Measurements from ENCODE around the gene VAV3. TPM values are rescaled to one million over a fixed set of nuclear protein-coding genes. Genes with fewer than 3 reads are reported as not detected.

VAV3 gene
- total RNA-seq, 1 experiment from 2014 or later: 38.2 TPM

DNA sequence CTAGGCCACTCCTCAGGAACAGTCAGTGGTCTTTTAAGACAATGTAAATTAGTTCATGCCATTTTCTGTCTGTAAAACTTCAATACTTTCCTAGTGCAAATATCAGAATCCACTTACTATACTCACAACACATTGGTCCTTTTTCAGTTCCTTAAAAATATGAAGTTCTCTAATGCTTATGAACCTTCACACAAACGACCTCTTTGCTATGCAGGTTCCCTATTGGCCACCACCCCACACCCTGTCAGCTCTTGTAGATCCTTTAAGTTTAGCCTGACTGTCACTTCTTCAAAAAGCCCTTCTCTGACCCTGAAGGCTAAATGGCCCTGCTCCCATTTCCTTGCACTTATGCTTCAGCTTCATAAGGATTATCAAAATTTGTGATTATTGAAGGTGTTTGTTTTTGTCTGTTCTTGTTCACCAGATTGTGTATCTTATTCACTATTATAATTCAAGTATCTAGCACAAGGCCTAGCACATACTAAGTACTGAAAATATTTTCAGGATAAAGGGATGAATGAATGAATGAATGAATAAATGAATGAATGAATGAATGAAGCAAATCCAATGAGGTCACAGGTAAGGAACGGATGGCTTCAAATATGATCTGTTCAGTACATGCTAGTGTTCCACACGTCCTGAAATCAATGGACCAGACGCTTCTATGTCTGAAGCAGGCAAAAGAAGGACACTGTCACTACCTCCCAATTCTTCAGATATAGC lies 373.9 kb downstream of the VAV3 start:
- peaks cover 26% of the 10 kb centered on the region for H3K4me1 Mint-ChIP-seq (ENCODE audit: low read depth, unreplicated experiment)
- H3K9me3 Mint-ChIP-seq (ENCODE audit: low read depth, unreplicated experiment): no peaks in the 10 kb centered on the region
- no peaks in the 10 kb centered on the region for H3K27me3 Mint-ChIP-seq (ENCODE audit: unreplicated experiment)
- intact Hi-C loops (cut with micrococcal nuclease; ENCODE audit: unreplicated experiment): loop anchor here (5.0 kb wide), 2 partner anchors 76 to 96 kb away; no protein-coding TSS in a partner anchor
- no TSS peak for BruUV-seq (replicated peaks)
- CTCF ChIA-PET: no interaction called here
- no peak overlapping the region for H3K27ac Mint-ChIP-seq (ENCODE audit: unreplicated experiment)
- TF ChIP-seq, protein P1, sequence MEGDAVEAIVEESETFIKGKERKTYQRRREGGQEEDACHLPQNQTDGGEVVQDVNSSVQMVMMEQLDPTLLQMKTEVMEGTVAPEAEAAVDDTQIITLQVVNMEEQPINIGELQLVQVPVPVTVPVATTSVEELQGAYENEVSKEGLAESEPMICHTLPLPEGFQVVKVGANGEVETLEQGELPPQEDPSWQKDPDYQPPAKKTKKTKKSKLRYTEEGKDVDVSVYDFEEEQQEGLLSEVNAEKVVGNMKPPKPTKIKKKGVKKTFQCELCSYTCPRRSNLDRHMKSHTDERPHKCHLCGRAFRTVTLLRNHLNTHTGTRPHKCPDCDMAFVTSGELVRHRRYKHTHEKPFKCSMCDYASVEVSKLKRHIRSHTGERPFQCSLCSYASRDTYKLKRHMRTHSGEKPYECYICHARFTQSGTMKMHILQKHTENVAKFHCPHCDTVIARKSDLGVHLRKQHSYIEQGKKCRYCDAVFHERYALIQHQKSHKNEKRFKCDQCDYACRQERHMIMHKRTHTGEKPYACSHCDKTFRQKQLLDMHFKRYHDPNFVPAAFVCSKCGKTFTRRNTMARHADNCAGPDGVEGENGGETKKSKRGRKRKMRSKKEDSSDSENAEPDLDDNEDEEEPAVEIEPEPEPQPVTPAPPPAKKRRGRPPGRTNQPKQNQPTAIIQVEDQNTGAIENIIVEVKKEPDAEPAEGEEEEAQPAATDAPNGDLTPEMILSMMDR (IDR thresholded peaks at IDR 0.05; ENCODE audit: unreplicated experiment): no peak
- H3K36me3 Mint-ChIP-seq (ENCODE audit: insufficient read depth, unreplicated experiment): peaks cover 11% of the 10 kb centered on the region
- H3K4me3 Mint-ChIP-seq (ENCODE audit: low read depth, unreplicated experiment): no peak overlapping the region
- no peak for DNase-seq

DNA sequence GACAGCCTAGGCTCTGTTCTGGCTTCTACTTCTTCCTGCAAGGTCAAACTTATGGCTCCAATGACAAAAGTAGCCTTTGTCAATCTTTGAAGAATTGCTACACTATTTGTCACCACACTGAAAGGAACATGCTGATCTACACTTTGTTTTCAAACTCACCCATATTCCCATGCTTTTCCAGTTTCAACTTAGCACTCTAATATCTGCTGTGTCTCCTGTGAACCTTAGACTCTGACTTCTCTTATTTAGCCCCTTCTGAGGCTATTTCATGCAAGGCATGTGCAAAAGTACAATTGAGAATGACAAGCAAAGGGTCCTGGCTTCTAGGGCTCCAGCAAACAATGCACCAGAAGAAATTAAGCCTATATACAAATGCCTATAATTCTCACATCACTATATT lies 374.9 kb downstream of the VAV3 start:
- Mint-ChIP-seq H3K27ac (ENCODE audit: unreplicated experiment) (no peak overlapping the region), H3K36me3 (ENCODE audit: insufficient read depth, unreplicated experiment) (peaks cover 13% of the 10 kb centered on the region), H3K4me3 (ENCODE audit: low read depth, unreplicated experiment) (no peak overlapping the region), H3K9me3 (ENCODE audit: low read depth, unreplicated experiment) (no peaks in the 10 kb centered on the region), H3K4me1 (ENCODE audit: low read depth, unreplicated experiment) (peaks cover 26% of the 10 kb centered on the region), H3K27me3 (ENCODE audit: unreplicated experiment) (no peaks in the 10 kb centered on the region)
- BruUV-seq (replicated peaks): no TSS peak
- TF ChIP-seq, protein P1 (IDR thresholded peaks at IDR 0.05; ENCODE audit: unreplicated experiment): no peak
- CTCF ChIA-PET: no interaction called here
- intact Hi-C loops (cut with micrococcal nuclease; ENCODE audit: unreplicated experiment): loop anchor here (5.0 kb wide), 2 partner anchors 77 to 97 kb away; no protein-coding TSS in a partner anchor
- no peak for DNase-seq

DNA sequence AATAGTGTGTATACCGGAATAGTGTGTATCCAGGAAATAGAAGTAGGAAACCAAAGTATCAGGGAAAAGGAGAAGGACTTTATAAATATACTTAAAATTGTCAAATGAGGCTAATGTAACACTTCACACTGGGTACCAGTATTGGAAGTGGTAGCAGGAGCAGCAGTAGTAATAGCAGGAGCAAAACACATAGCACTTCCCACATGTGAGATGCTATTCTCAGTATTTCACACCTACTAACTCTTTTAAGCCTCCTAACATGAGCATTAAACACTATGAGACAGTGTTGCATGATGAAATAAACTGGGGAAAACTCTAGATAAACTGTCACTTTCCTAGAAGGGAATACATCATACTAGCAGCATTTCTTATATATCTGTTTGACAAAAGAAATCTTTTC lies 376.7 kb downstream of the VAV3 start:
- Mint-ChIP-seq H3K4me1 (ENCODE audit: low read depth, unreplicated experiment) (peaks cover 10% of the 10 kb centered on the region), H3K4me3 (ENCODE audit: low read depth, unreplicated experiment) (no peak overlapping the region), H3K9me3 (ENCODE audit: low read depth, unreplicated experiment) (no peaks in the 10 kb centered on the region), H3K36me3 (ENCODE audit: insufficient read depth, unreplicated experiment) (peaks cover 7% of the 10 kb centered on the region), H3K27me3 (ENCODE audit: unreplicated experiment) (no peaks in the 10 kb centered on the region), H3K27ac (ENCODE audit: unreplicated experiment) (no peak overlapping the region)
- DNase-seq: no peak
- BruUV-seq (replicated peaks): no TSS peak
- CTCF ChIA-PET: no interaction called here
- intact Hi-C loops (cut with micrococcal nuclease; ENCODE audit: unreplicated experiment): no loop called here
- TF ChIP-seq, protein P1 (IDR thresholded peaks at IDR 0.05; ENCODE audit: unreplicated experiment): no peak

DNA sequence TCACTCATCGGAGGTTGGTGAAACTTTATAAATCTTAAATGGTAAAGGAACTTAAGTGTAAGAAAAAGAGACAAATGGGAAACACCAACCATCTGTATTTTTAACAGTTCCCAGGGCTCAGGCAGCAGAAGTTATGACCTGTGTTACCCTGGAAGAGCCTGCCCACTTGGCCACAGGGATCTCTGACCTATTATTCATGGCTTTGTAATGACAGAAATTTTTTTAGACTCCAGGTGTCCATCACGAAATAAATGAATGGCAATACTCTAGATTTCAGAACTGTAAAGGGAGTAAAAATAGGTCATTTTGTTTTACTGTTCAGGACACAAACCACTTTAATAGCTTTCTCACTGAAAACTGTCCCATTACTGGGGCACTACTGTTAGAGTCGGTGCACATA lies 389.8 kb downstream of the VAV3 start:
- intact Hi-C loops (cut with micrococcal nuclease; ENCODE audit: unreplicated experiment): no loop called here
- TF ChIP-seq, protein P1 (IDR thresholded peaks at IDR 0.05; ENCODE audit: unreplicated experiment): no peak
- no peaks in the 10 kb centered on the region for H3K27me3 Mint-ChIP-seq (ENCODE audit: unreplicated experiment)
- CTCF ChIA-PET: no interaction called here
- H3K27ac Mint-ChIP-seq (ENCODE audit: unreplicated experiment): no peak overlapping the region
- peaks cover 20% of the 10 kb centered on the region for H3K36me3 Mint-ChIP-seq (ENCODE audit: insufficient read depth, unreplicated experiment)
- H3K4me1 Mint-ChIP-seq (ENCODE audit: low read depth, unreplicated experiment): no peaks in the 10 kb centered on the region
- H3K9me3 Mint-ChIP-seq (ENCODE audit: low read depth, unreplicated experiment): no peaks in the 10 kb centered on the region
- BruUV-seq (replicated peaks): no TSS peak
- no peak for DNase-seq
- H3K4me3 Mint-ChIP-seq (ENCODE audit: low read depth, unreplicated experiment): no peak overlapping the region

All from Calu3 (cell line).